Panc1 (cell line): ENCODE measurements around the gene SLC45A1. TPM values are rescaled to one million over a fixed set of nuclear protein-coding genes. Genes with fewer than 3 reads are reported as not detected.
A peak's percentile ranks its signal among the peaks of the same experiment; 100 is the strongest.

Source experiments
- ATAC-seq: fragments of 200-7000 bp; cut with Tn5 transposase; 2 replicates; pipeline ENCODE4 v1.9.1; 2020; ENCODE audit warnings: mild to moderate bottlenecking, moderate library complexity
- BruUV-seq: library from RNA; stranded (reverse); fragments of 400-500 nt; replicated peaks from 2 replicates; lab custom pipeline; 2021; lab: Mats Ljungman, UMichigan
- CTCF ChIA-PET: fragments of 300-600 bp; sonication (Branson Sonifier 250); formaldehyde crosslinking; loops from one replicate; lab custom pipeline; 2022; ENCODE audit warnings: antibody characterized with exemption; lab: Charles Lee
- POLR2A ChIA-PET: fragments of 300-600 bp; sonication (Branson Sonifier 250); formaldehyde crosslinking; loops from one replicate; lab custom pipeline; 2022; ENCODE audit warnings: antibody characterized with exemption; lab: Charles Lee
- DNase-seq: peaks from one replicate; pipeline ENCODE4 v3.0.0-alpha.2; 2010; ENCODE audit warnings: low read depth, low spot score
- H3K27ac ChIP-seq: 2 replicates; pipeline ENCODE4 v1.5.1; 2011; ENCODE audit warnings: mild to moderate bottlenecking, low read length, inconsistent platforms
- H3K27me3 ChIP-seq: fragments of 200-500 bp; sonication (Bioruptor generic); 2 replicates; pipeline ENCODE4 v1.6.0; 2014; ENCODE audit warnings: low read length, inconsistent platforms; ENCODE audit not compliant: control insufficient read depth, insufficient read depth
- H3K36me3 ChIP-seq: fragments of 200-500 bp; sonication (Bioruptor generic); 2 replicates; pipeline ENCODE4 v1.5.1; 2014; ENCODE audit warnings: inconsistent platforms, mild to moderate bottlenecking, low read length, moderate library complexity; ENCODE audit not compliant: control insufficient read depth, insufficient read depth
- H3K4me1 ChIP-seq: 2 replicates; pipeline ENCODE4 v1.5.1; 2011; ENCODE audit warnings: inconsistent platforms, mild to moderate bottlenecking, low read length, moderate library complexity; ENCODE audit not compliant: control insufficient read depth, insufficient read depth
- H3K4me3 ChIP-seq, 2 experiments: 2 replicates each; pipeline ENCODE4 v1.5.1; 2011 to 2012; ENCODE audit warnings: low read depth in 2 of 2, low read length in 2 of 2, mild to moderate bottlenecking in 2 of 2, inconsistent platforms in 1 of 2, moderate library complexity in 1 of 2
- H3K9me3 ChIP-seq: fragments of 200-500 bp; sonication (Bioruptor generic); 2 replicates; pipeline ENCODE4 v1.5.1; 2014; ENCODE audit warnings: low read depth, mild to moderate bottlenecking, inconsistent platforms, low read length, moderate library complexity; ENCODE audit not compliant: control insufficient read depth, insufficient read depth
- CTCF ChIP-seq: fragments of 450-650 bp; IDR thresholded peaks from 2 replicates; pipeline ENCODE4 v1.5.1; 2017; ENCODE audit warnings: mild to moderate bottlenecking
- POLR2AphosphoS5 ChIP-seq: IDR thresholded peaks from 2 replicates; pipeline ENCODE4 v1.6.1; 2012; ENCODE audit warnings: mild to moderate bottlenecking, low read depth, low read length, moderate library complexity
- REST ChIP-seq, 2 experiments: IDR thresholded peaks; 2 replicates each; pipeline ENCODE4 v1.6.1; 2011 to 2012; ENCODE audit warnings: low read depth in 2 of 2, control low read depth in 1 of 2, low read length in 1 of 2, mild to moderate bottlenecking in 1 of 2, moderate library complexity in 1 of 2; ENCODE audit not compliant: insufficient read depth in 1 of 2
- SIN3A ChIP-seq: IDR thresholded peaks from 2 replicates; pipeline ENCODE4 v1.6.1; 2012; ENCODE audit warnings: low read depth, mild to moderate bottlenecking, low read length, moderate library complexity, borderline replicate concordance; ENCODE audit not compliant: insufficient read depth
- TCF7L2 ChIP-seq: IDR thresholded peaks from 2 replicates; pipeline ENCODE4 v1.6.1; 2011; ENCODE audit warnings: mild to moderate bottlenecking, low read depth, low read length, inconsistent platforms
- in situ Hi-C: cut with HindIII; loops from 2 replicates; pipeline ENCODE4 v1.10.0; 2016; ENCODE audit warnings: low sequenced_read_pairs, low pct_unique_long_range_greater_than_20kb
- intact Hi-C: fragments of 100-400 bp; cut with micrococcal nuclease; formaldehyde crosslinking; loops from one replicate; pipeline ENCODE4 v1.10.0; 2022; ENCODE audit not compliant: unreplicated experiment
- total RNA-seq: library from RNA; stranded (reverse); gene quantifications from one replicate; pipeline ENCODE4 v1.2.1, GENCODE V29; 2021; ENCODE audit not compliant: unreplicated experiment

SLC45A1 gene
- total RNA-seq, 1 experiment from 2014 or later = 11.3 TPM

GRCh38 chr1:8343464-8344001, 25.6 kb downstream of the SLC45A1 start:
- BruUV-seq = no TSS peak
- ChIA-PET CTCF (interaction anchor here (0.6 to 1.2 kb wide), 3 partner anchors 54 to 368 kb away, joined by 6 to 7 read pairs (median 6); no protein-coding TSS in a partner anchor), POLR2A (interaction anchor here (0.6 kb wide), 2 partner anchors 255 to 452 kb away, joined by 16 to 17 read pairs; no protein-coding TSS in a partner anchor)

More at GRCh38 chr1:8343464-8344001, 25.6 kb downstream of the SLC45A1 start:
- H3K4me1 ChIP-seq = peaks cover 26% of the 10 kb centered on the region
- ATAC-seq (peak; percentile 84), DNase-seq (peak; percentile 81)
- in situ Hi-C loops (no loop called here), intact Hi-C loops (no loop called here)
- H3K27ac ChIP-seq = peak overlapping the region; percentile 90
- 0 out of 2 replicates have a peak, but pooled peaks have one; percentile 31 for TF ChIP-seq TCF7L2
- TF ChIP-seq REST (IDR thresholded peaks at IDR 0.05; ENCODE audit: insufficient read depth in 1 of 2, low read depth in 2 of 2, low read length in 1 of 2) = no peak
- peak; percentile 43; the same call in 1 of the 2 replicates for TF ChIP-seq POLR2AphosphoS5
- no peak for TF ChIP-seq CTCF
- TF ChIP-seq SIN3A = no peak
- no peaks in the 10 kb centered on the region for H3K27me3 ChIP-seq
- no peaks in the 10 kb centered on the region for H3K9me3 ChIP-seq
- H3K4me3 ChIP-seq = peak overlapping the region in 1 of 2 experiments; percentile 24; a peak in 1 of 4 replicates
- no peaks in the 10 kb centered on the region for H3K36me3 ChIP-seq
